GM21367 (cell line): ENCODE data around the gene CSRP3.
"Not testable (repeated sequence)": the region's sequence is repeated elsewhere in the genome, so short reads cannot be mapped to it uniquely, and the experiment has no call there.

Experiments
- ATAC-seq: cut with Tn5 transposase; IDR thresholded peaks from one replicate; pipeline ENCODE4 v1.9.1; 2021; ENCODE audit not compliant: unreplicated experiment

Gene CSRP3

DNA sequence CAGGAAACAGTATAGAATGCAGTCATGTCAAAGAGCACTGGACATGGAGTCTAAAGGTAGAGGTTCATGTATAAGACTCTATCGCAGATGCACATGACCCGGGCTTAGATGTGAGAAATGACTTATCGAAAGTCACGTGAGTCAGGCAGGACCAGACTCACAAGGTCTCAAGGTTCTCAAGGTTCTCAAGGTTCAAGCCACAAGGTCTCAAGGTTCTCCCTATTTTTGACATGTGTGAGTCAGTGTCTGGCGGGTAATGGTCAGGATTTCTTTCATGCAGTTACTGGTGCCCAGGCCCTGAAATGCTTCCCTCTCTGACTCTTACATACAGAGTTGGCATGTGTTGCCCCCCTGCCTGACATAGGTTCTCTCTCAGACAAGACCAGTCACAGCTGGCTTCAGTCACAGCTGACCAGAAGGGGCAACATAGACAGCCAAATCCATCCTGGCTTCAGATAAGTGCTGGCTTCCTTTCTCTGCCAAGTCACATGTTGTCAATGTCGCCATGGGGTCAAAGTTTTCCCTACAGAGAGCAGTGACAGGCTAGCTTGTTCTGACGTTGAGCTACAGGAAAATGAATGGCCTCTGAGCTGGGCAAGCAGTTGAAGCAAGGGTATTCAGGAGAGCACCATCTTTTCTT, 10.1 kb downstream of the CSRP3 start:
- ATAC-seq: no peak

- ATAC-seq: no peak
Measured at GRCh38 chr11:19187833-19188258, 13.9 kb downstream of the CSRP3 start.

- ATAC-seq: no peak
Measured at GRCh38 chr11:19187114-19187832, 14.5 kb downstream of the CSRP3 start.

- ATAC-seq: no peak
Measured at GRCh38 chr11:19185516-19186052, 16.2 kb downstream of the CSRP3 start.

DNA sequence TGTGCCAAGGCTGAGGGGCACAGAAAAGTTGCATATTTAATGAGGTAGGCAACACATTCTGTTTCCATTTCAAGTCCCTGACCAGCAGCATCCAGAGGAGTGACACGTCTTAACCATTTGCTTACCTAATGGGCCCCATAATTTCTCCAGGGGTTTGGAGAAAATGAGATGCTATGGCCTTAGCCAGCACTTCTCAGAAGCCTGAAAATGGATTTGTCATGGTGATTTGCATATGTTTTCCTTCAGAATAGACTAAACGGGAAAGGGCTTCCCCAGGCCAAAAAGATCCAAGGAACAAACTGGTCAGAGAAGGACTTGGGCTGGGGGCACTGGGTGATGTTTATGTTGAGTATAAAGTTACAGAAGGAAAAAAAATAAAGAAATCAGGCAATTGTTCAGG, 16.7 kb downstream of the CSRP3 start:
- no peak for ATAC-seq

GRCh38 chr11:19183646-19184045, 18.1 kb downstream of the CSRP3 start:
- no peak for ATAC-seq

GRCh38 chr11:19181531-19182261, 20.1 kb downstream of the CSRP3 start:
- ATAC-seq: no peak

DNA sequence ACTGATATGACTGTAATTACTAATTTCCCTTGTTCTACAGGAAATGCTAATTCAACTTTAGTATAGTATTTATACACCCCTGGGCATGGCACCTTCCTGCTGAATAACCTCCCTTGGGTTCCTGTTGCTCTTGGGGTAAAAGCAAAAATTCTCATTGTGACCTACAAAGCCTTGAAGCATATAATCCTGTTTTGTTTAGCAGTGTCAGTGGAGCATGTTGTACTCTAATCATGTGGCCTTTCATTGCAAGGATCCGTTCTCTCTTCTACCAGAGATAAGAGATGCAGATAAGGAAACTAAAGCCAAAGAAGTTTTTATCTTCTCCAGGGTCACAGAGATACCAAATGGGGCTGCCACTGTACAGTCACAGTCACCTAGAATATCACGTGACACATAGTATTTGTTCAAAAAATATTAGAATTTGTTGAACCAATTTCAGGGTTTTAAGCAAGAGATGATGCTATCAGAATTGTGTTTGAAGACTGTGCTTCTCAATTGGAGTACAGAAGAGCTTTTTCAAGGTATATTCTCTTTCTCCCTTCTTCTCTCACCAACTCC, 25.1 kb downstream of the CSRP3 start:
- ATAC-seq: no peak

DNA sequence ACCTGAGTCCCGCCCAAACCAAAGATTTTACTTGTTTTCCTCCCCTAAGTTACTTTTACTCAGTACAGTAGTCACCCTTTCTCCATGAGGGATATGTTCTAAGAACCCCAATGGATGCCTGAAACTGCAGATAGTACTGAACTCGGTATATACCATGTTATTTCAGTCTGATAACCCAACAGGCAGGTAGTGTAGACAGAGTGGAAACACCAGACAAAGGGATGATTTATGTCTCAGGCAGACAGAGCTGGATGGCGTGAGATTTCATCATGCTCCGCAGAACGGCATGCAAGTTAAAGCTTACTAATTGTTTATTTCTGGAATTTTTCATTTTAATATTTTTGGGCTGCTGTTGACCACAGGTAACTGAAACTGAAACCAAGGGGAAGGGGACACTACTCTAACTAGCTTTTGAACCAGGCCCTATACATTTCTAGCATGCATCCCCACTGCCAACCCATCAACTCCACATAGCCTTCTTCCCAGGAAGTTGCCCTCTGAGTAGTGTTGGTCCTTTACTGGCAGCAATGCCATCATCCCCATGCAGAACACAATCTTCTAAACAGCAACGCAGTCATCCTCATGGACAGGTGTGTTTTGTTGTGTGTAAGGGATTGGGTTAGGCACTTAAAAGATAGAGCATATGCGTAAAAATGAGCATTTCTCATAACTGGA, 27.7 kb downstream of the CSRP3 start:
- ATAC-seq: no peak

- ATAC-seq: no peak
Measured at GRCh38 chr11:19173004-19173689, 28.6 kb downstream of the CSRP3 start.

DNA sequence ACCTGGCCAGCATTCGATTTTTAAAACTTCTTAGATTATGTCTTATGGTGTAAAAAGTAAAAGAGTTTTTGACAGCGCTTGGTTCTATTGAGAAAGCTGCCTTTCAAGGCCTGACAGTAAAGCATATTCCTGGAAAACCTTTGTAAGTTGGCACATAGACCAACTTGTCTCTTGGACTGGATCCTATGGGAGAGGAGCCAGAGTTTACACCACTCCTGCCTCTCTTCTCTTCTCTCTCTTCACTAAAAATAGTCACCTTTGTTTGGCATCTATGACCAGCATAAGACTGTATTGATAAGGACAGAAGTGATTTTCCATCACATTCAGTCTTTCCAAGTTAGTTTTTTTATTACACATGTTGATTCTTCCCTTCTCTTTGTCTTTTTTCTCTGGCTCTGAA, 33.7 kb downstream of the CSRP3 start:
- ATAC-seq: no peak

- ATAC-seq: no peak
Measured at GRCh38 chr11:19164881-19165280, 36.9 kb downstream of the CSRP3 start.

DNA sequence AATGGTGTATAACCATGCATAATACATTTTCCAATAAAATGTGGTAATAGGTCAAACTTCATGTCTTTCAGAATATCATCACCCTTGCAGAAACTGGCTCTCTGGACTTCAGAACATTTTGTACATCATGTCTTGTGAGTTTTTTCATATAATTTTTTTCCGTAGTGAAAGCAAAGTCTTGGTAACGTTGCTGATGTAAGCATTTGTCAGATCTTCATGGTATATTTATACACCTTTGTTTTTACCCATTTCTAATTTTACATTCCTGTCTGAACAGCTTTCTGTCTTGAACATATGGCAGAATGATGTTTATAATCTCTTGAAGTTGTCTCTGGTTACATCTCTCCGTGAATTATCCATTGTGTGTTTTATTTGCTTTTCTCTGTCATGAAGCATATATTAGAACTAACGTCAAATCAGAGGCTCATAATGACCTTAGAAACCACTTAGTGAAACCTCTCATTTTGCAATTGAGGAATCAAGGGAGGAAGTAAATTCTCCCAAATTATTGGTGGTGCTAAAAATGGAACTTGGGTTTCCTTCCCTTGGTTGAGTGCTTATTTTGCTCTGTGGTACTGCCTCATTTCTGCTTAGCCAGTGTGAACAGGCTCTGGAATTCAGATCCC, 37.4 kb downstream of the CSRP3 start:
- no peak for ATAC-seq

- no peak for ATAC-seq
Measured at GRCh38 chr11:19163617-19164016, 38.2 kb downstream of the CSRP3 start.

DNA sequence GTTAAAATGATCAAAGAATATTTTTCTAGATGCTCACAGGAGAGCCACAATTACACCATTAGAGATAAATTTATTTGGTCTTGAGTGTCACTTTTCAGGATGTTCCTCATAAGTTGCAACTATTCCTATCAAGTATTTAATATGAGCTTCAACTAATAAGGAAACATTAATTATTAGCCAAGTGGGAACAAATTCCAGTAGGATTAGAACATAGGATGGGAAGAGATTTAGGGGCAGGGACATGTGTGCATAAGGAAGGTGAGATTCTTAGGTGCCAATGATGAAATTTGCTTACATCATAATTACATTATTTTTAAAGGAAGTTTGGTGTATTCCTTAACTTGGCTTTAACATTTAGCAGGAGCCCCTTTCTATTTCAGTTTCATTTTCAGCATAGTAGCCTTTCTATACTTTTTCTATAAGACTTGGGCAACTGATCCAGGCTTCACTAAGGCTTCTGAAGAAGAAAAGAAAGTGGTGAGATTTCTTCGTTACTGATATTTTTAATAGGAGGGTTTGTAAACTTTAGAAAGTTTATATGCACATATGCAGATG, 38.8 kb downstream of the CSRP3 start:
- no peak for ATAC-seq

DNA sequence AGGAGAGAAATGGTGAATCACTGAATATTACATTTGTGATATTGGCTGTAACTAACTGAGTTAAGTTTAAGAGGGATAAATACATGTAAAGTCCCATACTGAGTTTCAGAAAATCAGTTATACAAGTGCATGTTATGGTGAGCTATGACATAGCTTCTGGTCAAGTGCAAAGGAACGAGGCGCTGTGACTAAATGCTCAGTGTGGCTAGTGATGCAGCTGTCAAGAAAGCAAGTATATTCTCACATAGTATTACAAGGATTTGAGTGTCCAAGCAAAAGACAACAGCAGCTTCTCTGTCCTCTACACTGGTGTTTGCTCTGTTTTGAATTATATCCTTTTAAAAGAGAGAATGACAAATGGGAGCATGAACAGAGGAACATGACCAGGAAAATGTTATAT, 40.1 kb downstream of the CSRP3 start:
- ATAC-seq: no peak

- no peak for ATAC-seq
Measured at GRCh38 chr11:19160847-19161246, 40.9 kb downstream of the CSRP3 start.

DNA sequence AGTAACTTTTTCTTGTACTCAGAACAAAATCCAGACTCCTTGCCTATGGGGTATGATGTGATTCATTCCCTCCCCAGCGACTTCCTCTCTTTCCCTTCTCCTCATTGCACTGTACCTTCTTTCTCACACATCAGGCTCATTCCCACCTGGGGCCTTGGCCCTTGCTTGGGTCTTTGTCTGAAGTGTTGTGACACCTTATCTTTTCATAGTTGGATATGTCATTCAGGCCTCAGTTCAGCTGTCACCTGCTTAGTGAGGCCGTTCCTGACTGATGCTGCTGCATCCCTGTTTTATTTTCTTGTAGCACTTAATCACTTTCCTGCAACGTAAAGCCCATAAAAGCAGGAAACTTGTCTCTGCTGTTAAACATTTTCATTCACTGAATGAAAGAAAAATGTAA, 44.9 kb downstream of the CSRP3 start:
- ATAC-seq: no peak

DNA sequence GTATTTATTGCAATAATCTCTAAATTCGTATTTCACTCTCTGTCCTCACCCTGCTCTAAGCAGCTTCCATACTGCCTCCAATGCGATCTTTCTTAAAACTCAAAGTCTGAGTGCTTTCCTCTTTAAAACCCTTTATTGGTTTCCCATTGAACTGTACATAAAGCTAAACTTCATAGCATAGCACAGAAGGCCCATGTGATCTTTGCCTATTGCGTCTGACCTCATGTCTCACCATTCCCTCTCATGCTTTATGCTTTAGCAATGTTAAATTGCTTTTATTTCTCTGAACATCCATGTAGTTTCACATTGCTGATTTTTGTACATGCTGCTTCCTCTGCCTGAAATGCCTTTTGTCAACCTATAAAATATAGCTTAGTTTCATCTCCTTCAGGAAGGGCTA, 56.5 kb downstream of the CSRP3 start:
- ATAC-seq: no peak

- ATAC-seq: not testable (repeated sequence)
Measured at GRCh38 chr11:19136884-19137283, 64.9 kb downstream of the CSRP3 start.
